Keratinocyte (primary cell): ENCODE results near the gene EMP3. TPM values are rescaled to one million over a fixed set of nuclear protein-coding genes. Genes with fewer than 3 reads are reported as not detected.

Source experiments
- DNase-seq: peaks from one replicate; pipeline ENCODE4 v3.0.0-alpha.2; 2011; ENCODE audit warnings: low read depth, missing footprints, low spot score
- FAIRE-seq: peaks from 2 replicates; lab custom pipeline; 2011; peaks lifted over from hg19 to GRCh38; lab: Jason Lieb, UNC
- H2AFZ ChIP-seq: 2 replicates; pipeline ENCODE4 v1.6.0; 2012; ENCODE audit warnings: low read length, control low read depth, inconsistent platforms; ENCODE audit not compliant: control insufficient read depth
- H3K27ac ChIP-seq: 2 replicates; pipeline ENCODE4 v1.5.1; 2011; ENCODE audit warnings: low read length; ENCODE audit not compliant: control insufficient read depth, insufficient read depth
- H3K27me3 ChIP-seq: 3 replicates; pipeline ENCODE4 v1.6.0; 2011; ENCODE audit warnings: low read length; ENCODE audit not compliant: control insufficient read depth, insufficient read depth; ENCODE audit errors: extremely low read depth
- H3K36me3 ChIP-seq, 2 experiments: 2 replicates in 1 of 2; 3 replicates in 1 of 2; pipeline ENCODE4 v1.5.1; 2011; ENCODE audit warnings: low read length in 2 of 2, mild to moderate bottlenecking in 1 of 2; ENCODE audit not compliant: control insufficient read depth in 2 of 2, insufficient read depth in 2 of 2; ENCODE audit errors: extremely low read depth in 1 of 2
- H3K4me1 ChIP-seq: 3 replicates; pipeline ENCODE4 v1.5.1; 2011; ENCODE audit warnings: low read length; ENCODE audit not compliant: control insufficient read depth, insufficient read depth; ENCODE audit errors: extremely low read depth
- H3K4me2 ChIP-seq: 3 replicates; pipeline ENCODE4 v1.6.0; 2011; ENCODE audit warnings: low read depth, low read length; ENCODE audit not compliant: control insufficient read depth, insufficient read depth; ENCODE audit errors: extremely low read depth
- H3K4me3 ChIP-seq, 3 experiments: fragments of 200-600 bp in 1 of 3; sonication (generic) in 1 of 3; 2 replicates in 2 of 3; 3 replicates in 1 of 3; pipeline ENCODE4 v1.5.1; 2011 to 2016; ENCODE audit warnings: low read length in 3 of 3, mild to moderate bottlenecking in 3 of 3, control low read depth in 2 of 3, inconsistent platforms in 1 of 3, low read depth in 1 of 3, mixed read lengths in 1 of 3, mixed run types in 1 of 3, moderate library complexity in 1 of 3; ENCODE audit not compliant: control insufficient read depth in 2 of 3, insufficient read depth in 2 of 3; ENCODE audit errors: extremely low read depth in 1 of 3
- H3K79me2 ChIP-seq: 2 replicates; pipeline ENCODE4 v1.6.0; 2012; ENCODE audit warnings: low read length; ENCODE audit not compliant: control insufficient read depth, insufficient read depth
- H3K9ac ChIP-seq: 3 replicates; pipeline ENCODE4 v1.6.0; 2011; ENCODE audit warnings: low read length; ENCODE audit not compliant: control insufficient read depth, insufficient read depth; ENCODE audit errors: extremely low read depth
- H3K9me1 ChIP-seq: 3 replicates; pipeline ENCODE4 v1.6.0; 2011; ENCODE audit warnings: low read length; ENCODE audit not compliant: control insufficient read depth, insufficient read depth; ENCODE audit errors: extremely low read depth
- H3K9me3 ChIP-seq: 2 replicates; pipeline ENCODE4 v1.5.1; 2012; ENCODE audit warnings: low read depth, low read length; ENCODE audit not compliant: control insufficient read depth
- H4K20me1 ChIP-seq: 3 replicates; pipeline ENCODE4 v1.6.0; 2011; ENCODE audit warnings: low read length; ENCODE audit not compliant: control insufficient read depth, insufficient read depth; ENCODE audit errors: extremely low read depth
- EZH2 ChIP-seq: IDR thresholded peaks from one replicate; pipeline ENCODE4 v1.6.1; 2012; ENCODE audit warnings: inconsistent platforms, mild to moderate bottlenecking, low read length, moderate library complexity
- dilution Hi-C: fragments of 300-500 bp; cut with MboI; formaldehyde crosslinking; loops from one replicate; pipeline ENCODE4 v1.7.0; 2020; ENCODE audit warnings: low sequenced_read_pairs; ENCODE audit not compliant: extremely low pct_ligation_motif_present
- polyA plus RNA-seq, 5 experiments: library from polyadenylated mRNA; depleted of rRNA in 3 of 5; stranded (reverse) in 3 of 5; stranded (forward) in 1 of 5; unstranded in 1 of 5; fragments of >200 nt; gene quantifications; 1 replicate in 1 of 5; 2 replicates in 3 of 5; 3 replicates in 1 of 5; pipeline versions ENCODE4 v1.2.1 to v1.2.3, GENCODE V29; 2011 to 2012; ENCODE audit warnings: missing spikeins in 2 of 5, low read depth in 1 of 5, low replicate concordance in 1 of 5
- TF ChIP-seq, protein P1 (sequence below), 3 experiments: IDR thresholded peaks in 1 of 3; conservative IDR thresholded peaks in 1 of 3; optimal IDR thresholded peaks in 1 of 3; 2 replicates in 2 of 3; 3 replicates in 1 of 3; pipeline versions ENCODE3 to v1.5.1; 2011; ENCODE audit warnings: low read length in 3 of 3, mild to moderate bottlenecking in 3 of 3, moderate library complexity in 2 of 3, control low read depth in 1 of 3, inconsistent platforms in 1 of 3; ENCODE audit not compliant: insufficient read depth in 2 of 3; ENCODE audit errors: extremely low read depth in 1 of 3

EMP3 gene
- polyA plus RNA-seq, 1 donor (not counting 4 experiments of a cell fraction or from before 2014, with no cell fraction given), result 177 TPM

DNA sequence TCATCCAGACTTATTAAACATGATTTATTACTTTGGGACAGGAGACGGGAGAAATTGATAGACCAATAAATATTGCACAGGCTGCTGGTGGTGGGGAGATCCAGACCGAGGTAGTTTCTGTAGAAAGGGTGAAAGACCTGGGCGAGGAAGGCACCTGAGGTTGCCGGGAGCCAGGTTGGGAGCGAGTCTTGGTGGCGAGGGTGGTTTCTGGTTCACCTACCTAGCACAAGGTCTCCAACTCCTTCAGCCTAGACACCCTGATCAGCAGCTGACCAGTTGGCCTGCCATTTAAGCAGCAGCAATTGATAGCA is 7.0 kb downstream of the EMP3 start:
- Histone ChIP-seq H3K9me1 (no peaks in the 10 kb centered on the region), H3K4me1 (peaks cover 29% of the 10 kb centered on the region), H3K4me3 (peak overlapping the region in 2 of 3 experiments; percentile 29 to 38), H3K9me3 (no peaks in the 10 kb centered on the region), H3K4me2 (peak overlapping the region; percentile 98), H2AFZ (no peak overlapping the region), H3K27me3 (no peaks in the 10 kb centered on the region), H3K9ac (peak overlapping the region; percentile 25), H3K79me2 (peaks cover 4% of the 10 kb centered on the region), H4K20me1 (no peaks in the 10 kb centered on the region), H3K27ac (peak overlapping the region; percentile 44), H3K36me3 (peaks cover 3 to 5% of the 10 kb centered on the region in 2 experiments)
- DNase-seq (no peak), FAIRE-seq (no peak)
- dilution Hi-C loops, result no loop called here
- TF ChIP-seq, protein P1, sequence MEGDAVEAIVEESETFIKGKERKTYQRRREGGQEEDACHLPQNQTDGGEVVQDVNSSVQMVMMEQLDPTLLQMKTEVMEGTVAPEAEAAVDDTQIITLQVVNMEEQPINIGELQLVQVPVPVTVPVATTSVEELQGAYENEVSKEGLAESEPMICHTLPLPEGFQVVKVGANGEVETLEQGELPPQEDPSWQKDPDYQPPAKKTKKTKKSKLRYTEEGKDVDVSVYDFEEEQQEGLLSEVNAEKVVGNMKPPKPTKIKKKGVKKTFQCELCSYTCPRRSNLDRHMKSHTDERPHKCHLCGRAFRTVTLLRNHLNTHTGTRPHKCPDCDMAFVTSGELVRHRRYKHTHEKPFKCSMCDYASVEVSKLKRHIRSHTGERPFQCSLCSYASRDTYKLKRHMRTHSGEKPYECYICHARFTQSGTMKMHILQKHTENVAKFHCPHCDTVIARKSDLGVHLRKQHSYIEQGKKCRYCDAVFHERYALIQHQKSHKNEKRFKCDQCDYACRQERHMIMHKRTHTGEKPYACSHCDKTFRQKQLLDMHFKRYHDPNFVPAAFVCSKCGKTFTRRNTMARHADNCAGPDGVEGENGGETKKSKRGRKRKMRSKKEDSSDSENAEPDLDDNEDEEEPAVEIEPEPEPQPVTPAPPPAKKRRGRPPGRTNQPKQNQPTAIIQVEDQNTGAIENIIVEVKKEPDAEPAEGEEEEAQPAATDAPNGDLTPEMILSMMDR (optimal IDR thresholded peaks at IDR 0.05 in 1 of 3, IDR thresholded peaks at IDR 0.05 in 1 of 3, conservative IDR thresholded peaks at IDR 0.05 in 1 of 3; ENCODE audit: extremely low read depth in 1 of 3, insufficient read depth in 2 of 3, low read length in 3 of 3), result no peak
- TF ChIP-seq EZH2, result no peak

DNA sequence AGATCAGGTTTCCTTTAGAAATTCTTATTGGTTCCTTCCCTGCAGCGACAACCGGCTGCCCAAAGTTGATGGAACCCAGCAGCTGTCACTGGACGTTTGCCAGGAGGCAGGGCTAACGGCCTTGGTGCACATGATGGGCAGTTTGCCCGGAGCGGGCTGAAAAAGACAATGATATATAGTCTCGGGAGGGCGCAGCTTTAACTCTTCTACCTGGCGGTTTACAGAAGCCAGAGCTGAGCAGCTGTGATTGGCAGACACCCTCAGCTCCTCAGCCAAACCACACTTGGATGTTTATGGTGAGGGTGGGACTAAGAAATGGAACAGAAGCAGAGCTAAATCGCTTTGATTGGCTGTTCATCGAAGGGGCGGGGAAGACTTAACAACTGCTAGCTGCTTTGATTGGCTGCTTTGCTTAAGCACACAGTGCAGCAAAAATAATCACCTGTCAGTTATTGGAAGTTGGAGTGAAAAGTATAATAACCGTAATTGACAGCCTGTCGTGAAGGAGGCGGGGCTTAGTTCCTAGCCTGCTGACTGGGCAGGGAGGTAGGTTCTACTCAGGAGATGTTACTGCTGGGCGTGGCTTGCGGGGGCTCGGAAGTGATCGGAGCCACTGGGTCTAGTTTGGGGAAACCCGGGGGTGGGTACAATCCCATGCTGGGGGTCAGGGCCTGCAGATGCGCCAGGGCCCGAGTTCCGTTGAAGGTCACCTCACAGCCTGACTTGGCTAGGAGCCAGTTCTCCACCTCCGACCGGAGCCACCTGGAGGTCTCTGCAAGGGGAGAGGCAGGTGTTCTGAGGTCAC is 7.5 kb downstream of the EMP3 start:
- dilution Hi-C loops, result no loop called here
- peak overlapping the region; percentile 80 for H3K9ac ChIP-seq
- H3K79me2 ChIP-seq, result no peaks in the 10 kb centered on the region
- peak overlapping the region; percentile 41 to 86 (median 77) for H3K4me3 ChIP-seq
- TF ChIP-seq, protein P1 (optimal IDR thresholded peaks at IDR 0.05 in 1 of 3, IDR thresholded peaks at IDR 0.05 in 1 of 3, conservative IDR thresholded peaks at IDR 0.05 in 1 of 3; ENCODE audit: extremely low read depth in 1 of 3, insufficient read depth in 2 of 3, low read length in 3 of 3), result no peak
- TF ChIP-seq EZH2, result no peak
- H2AFZ ChIP-seq, result peak overlapping the region; percentile 71
- DNase-seq (peak; percentile 99), FAIRE-seq (peak; percentile 89)
- H4K20me1 ChIP-seq, result no peaks in the 10 kb centered on the region
- H3K36me3 ChIP-seq, result peaks cover 0 to 3% of the 10 kb centered on the region in 2 experiments
- H3K9me3 ChIP-seq, result no peaks in the 10 kb centered on the region
- no peaks in the 10 kb centered on the region for H3K27me3 ChIP-seq
- H3K4me1 ChIP-seq, result peaks cover 29% of the 10 kb centered on the region
- H3K4me2 ChIP-seq, result peak overlapping the region; percentile 98
- H3K9me1 ChIP-seq, result no peaks in the 10 kb centered on the region
- peak overlapping the region; percentile 86 for H3K27ac ChIP-seq
